ENCODE data around the gene NLRC5. TPM values are rescaled to one million over a fixed set of nuclear protein-coding genes. Genes with fewer than 3 reads are reported as not detected.

The NLRC5 gene
- total RNA-seq, 2 experiments from 2014 or later = 199 to 305 TPM

DNA sequence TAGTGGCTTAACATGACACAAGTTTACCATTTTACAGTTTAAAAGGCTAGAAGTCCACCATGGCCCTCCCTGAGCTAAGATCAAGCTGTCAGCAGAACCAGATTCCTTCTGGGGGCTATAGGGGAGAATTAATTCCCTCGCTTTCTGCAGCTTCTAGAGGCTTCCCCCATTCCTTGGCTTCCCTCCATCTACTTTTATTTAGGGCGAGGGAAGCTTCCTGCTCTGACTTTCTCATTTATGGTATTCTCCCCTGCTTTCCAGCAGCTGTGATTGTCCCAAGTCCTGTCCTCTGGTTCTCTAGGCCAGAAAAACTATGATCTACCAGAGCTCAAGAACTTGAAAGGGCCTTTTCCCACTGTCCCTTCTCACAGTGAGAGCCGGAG lies 23.3 kb upstream of the NLRC5 start:
- Histone ChIP-seq H3K27ac (ENCODE audit: low read depth, low read length, poor library complexity, severe bottlenecking) (peak overlapping the region; percentile 5), H4K20me1 (ENCODE audit: insufficient read depth, low read length) (no peaks in the 10 kb centered on the region), H3K79me2 (ENCODE audit: insufficient read depth, low read depth, low read length) (no peaks in the 10 kb centered on the region), H3K9me3 (ENCODE audit: low read length) (no peaks in the 10 kb centered on the region), H3K36me3 (ENCODE audit: insufficient read depth, low read length) (no peaks in the 10 kb centered on the region), H3K4me2 (ENCODE audit: low read length) (no peak overlapping the region), H3K4me3 (ENCODE audit: low read depth, low read length, poor library complexity, severe bottlenecking) (no peak overlapping the region), H2AFZ (ENCODE audit: low read length) (peak overlapping the region; percentile 62; the same call in 1 of the 2 replicates), H3K4me1 (ENCODE audit: insufficient read depth, low read length, poor library complexity, severe bottlenecking) (peaks cover 32% of the 10 kb centered on the region), H3K9me2 (ENCODE audit: insufficient read depth, low read length) (no peaks in the 10 kb centered on the region)
- intact Hi-C loops (cut with micrococcal nuclease; ENCODE audit: unreplicated experiment) = no loop called here
- no peak for TF ChIP-seq EZH2phosphoT487 (IDR thresholded peaks at IDR 0.05; ENCODE audit: borderline replicate concordance, low read depth, low read length)
- TF ChIP-seq, protein P1, sequence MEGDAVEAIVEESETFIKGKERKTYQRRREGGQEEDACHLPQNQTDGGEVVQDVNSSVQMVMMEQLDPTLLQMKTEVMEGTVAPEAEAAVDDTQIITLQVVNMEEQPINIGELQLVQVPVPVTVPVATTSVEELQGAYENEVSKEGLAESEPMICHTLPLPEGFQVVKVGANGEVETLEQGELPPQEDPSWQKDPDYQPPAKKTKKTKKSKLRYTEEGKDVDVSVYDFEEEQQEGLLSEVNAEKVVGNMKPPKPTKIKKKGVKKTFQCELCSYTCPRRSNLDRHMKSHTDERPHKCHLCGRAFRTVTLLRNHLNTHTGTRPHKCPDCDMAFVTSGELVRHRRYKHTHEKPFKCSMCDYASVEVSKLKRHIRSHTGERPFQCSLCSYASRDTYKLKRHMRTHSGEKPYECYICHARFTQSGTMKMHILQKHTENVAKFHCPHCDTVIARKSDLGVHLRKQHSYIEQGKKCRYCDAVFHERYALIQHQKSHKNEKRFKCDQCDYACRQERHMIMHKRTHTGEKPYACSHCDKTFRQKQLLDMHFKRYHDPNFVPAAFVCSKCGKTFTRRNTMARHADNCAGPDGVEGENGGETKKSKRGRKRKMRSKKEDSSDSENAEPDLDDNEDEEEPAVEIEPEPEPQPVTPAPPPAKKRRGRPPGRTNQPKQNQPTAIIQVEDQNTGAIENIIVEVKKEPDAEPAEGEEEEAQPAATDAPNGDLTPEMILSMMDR (conservative IDR thresholded peaks at IDR 0.05; ENCODE audit: low read length) = no peak
- ChIA-PET POLR2A (interaction anchor here (0.6 to 1.5 kb wide), 7 partner anchors 10 to 87 kb away, joined by 3 to 4 read pairs (median 3); partner anchors contain the start of gene NLRC5), CTCF (ENCODE audit: unreplicated experiment) (interaction anchor here (0.5 to 1.7 kb wide), 3 partner anchors 18 to 84 kb away, joined by 3 to 9 read pairs (median 4); no protein-coding TSS in a partner anchor)
- no peak for DNase-seq (ENCODE audit: low spot score)
- no TSS peak for BruUV-seq (replicated peaks)

DNA sequence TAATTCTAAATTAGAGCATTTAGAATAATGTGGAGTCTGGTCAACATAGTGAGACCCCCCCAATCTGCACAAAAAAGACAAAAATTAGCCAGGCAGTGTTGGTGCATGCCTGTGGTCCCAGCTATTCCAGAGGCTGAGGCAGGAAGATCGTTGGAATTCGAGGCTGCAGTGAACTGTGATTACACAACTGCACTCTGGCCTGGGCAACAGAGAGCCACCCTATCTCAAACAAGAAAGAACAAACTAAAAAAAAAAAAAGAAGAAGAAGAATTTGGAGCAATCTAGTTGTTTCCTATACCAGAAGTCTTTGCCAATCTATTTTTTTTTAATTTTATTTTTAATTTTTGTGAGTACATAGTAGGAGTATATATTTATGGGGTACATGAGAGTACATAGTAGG lies 21.6 kb upstream of the NLRC5 start:
- Histone ChIP-seq H3K4me3 (ENCODE audit: low read depth, low read length, poor library complexity, severe bottlenecking) (no peak overlapping the region), H3K9me3 (ENCODE audit: low read length) (no peaks in the 10 kb centered on the region), H3K36me3 (ENCODE audit: insufficient read depth, low read length) (no peaks in the 10 kb centered on the region), H3K4me1 (ENCODE audit: insufficient read depth, low read length, poor library complexity, severe bottlenecking) (peaks cover 49% of the 10 kb centered on the region), H2AFZ (ENCODE audit: low read length) (no peak overlapping the region), H3K9me2 (ENCODE audit: insufficient read depth, low read length) (no peaks in the 10 kb centered on the region), H4K20me1 (ENCODE audit: insufficient read depth, low read length) (no peaks in the 10 kb centered on the region), H3K4me2 (ENCODE audit: low read length) (no peak overlapping the region), H3K27ac (ENCODE audit: low read depth, low read length, poor library complexity, severe bottlenecking) (no peak overlapping the region), H3K79me2 (ENCODE audit: insufficient read depth, low read depth, low read length) (no peaks in the 10 kb centered on the region)
- DNase-seq (ENCODE audit: low spot score) = no peak
- intact Hi-C loops (cut with micrococcal nuclease; ENCODE audit: unreplicated experiment) = no loop called here
- ChIA-PET CTCF (ENCODE audit: unreplicated experiment) (interaction anchor here (0.6 to 1.7 kb wide), 3 partner anchors 74 to 1459 kb away, joined by 3 to 9 read pairs (median 4); no protein-coding TSS in a partner anchor), POLR2A (interaction anchor here (0.7 to 2.6 kb wide), 4 partner anchors 10 to 41 kb away, joined by 3 to 11 read pairs (median 4); no protein-coding TSS in a partner anchor)
- no TSS peak for BruUV-seq (replicated peaks)
- TF ChIP-seq EZH2phosphoT487 (IDR thresholded peaks at IDR 0.05; ENCODE audit: borderline replicate concordance, low read depth, low read length) = no peak
- TF ChIP-seq, protein P1 (conservative IDR thresholded peaks at IDR 0.05; ENCODE audit: low read length) = no peak

DNA sequence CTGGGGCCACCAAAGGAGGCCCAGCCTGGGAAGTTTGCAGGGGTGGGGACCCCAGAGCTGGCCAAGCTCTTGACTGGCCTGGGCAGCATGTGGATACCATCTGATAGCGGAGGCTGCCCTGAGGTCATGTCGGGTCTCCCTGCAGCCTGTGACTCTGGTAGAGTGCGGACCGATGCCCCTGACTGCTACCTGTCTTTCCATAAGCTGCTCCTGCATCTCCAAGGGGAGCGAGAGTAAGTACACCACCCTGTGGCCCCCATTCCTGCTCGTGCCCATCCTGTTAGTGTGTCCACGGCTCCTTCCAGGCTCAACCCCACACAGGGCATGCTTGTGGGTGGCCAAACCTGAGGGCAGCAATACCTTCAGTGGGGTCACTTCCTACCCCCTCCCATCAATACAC lies 19.6 kb upstream of the NLRC5 start:
- TF ChIP-seq EZH2phosphoT487 (IDR thresholded peaks at IDR 0.05; ENCODE audit: borderline replicate concordance, low read depth, low read length) = no peak
- intact Hi-C loops (cut with micrococcal nuclease; ENCODE audit: unreplicated experiment) = no loop called here
- no peaks in the 10 kb centered on the region for H3K79me2 ChIP-seq (ENCODE audit: insufficient read depth, low read depth, low read length)
- H3K9me2 ChIP-seq (ENCODE audit: insufficient read depth, low read length) = no peaks in the 10 kb centered on the region
- H3K4me3 ChIP-seq (ENCODE audit: low read depth, low read length, poor library complexity, severe bottlenecking) = no peak overlapping the region
- no peaks in the 10 kb centered on the region for H3K36me3 ChIP-seq (ENCODE audit: insufficient read depth, low read length)
- CTCF ChIA-PET (ENCODE audit: unreplicated experiment) = interaction anchor here (1.0 kb wide), 1 partner anchor 68 kb away, joined by 3 read pairs; no protein-coding TSS in a partner anchor
- H3K27ac ChIP-seq (ENCODE audit: low read depth, low read length, poor library complexity, severe bottlenecking) = no peak overlapping the region
- H3K4me1 ChIP-seq (ENCODE audit: insufficient read depth, low read length, poor library complexity, severe bottlenecking) = peaks cover 62% of the 10 kb centered on the region
- BruUV-seq (replicated peaks) = no TSS peak
- POLR2A ChIA-PET = interaction anchor here (0.5 to 7.1 kb wide), 5 partner anchors 9 to 72 kb away, joined by 3 to 42 read pairs (median 5); partner anchors contain the start of gene NLRC5
- DNase-seq (ENCODE audit: low spot score) = no peak
- H2AFZ ChIP-seq (ENCODE audit: low read length) = no peak overlapping the region
- no peaks in the 10 kb centered on the region for H3K9me3 ChIP-seq (ENCODE audit: low read length)
- no peaks in the 10 kb centered on the region for H4K20me1 ChIP-seq (ENCODE audit: insufficient read depth, low read length)
- no peak overlapping the region for H3K4me2 ChIP-seq (ENCODE audit: low read length)
